ENCODE data around the gene ATP8B4.

ATP8B4 gene

DNA sequence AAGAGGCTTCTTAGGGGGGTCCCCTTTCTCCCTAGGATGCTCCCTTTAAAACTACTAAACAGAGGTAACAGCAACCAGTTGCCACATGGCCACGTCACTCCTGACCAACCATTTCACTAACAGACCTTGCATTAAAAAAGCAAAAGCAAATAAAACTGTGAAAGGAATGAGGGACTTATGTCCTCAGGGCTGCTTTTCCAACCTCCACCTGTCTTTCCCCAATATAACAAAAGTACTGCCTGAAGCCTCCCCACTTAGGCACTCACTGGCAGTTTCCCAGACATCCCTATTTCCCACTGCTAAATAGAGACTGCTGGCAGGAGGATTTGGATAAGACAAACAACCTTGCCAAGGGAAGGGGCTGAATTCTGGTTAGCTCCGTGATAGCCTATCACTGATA, 130.3 kb downstream of the ATP8B4 start:
- TF ChIP-seq POLR2A (IDR thresholded peaks at IDR 0.05; ENCODE audit: extremely low read depth, insufficient read length) = no peak
- DNase-seq (ENCODE audit: low read depth) = no peak
- no peak overlapping the region for H3K4me3 ChIP-seq (ENCODE audit: low read depth, low read length)

DNA sequence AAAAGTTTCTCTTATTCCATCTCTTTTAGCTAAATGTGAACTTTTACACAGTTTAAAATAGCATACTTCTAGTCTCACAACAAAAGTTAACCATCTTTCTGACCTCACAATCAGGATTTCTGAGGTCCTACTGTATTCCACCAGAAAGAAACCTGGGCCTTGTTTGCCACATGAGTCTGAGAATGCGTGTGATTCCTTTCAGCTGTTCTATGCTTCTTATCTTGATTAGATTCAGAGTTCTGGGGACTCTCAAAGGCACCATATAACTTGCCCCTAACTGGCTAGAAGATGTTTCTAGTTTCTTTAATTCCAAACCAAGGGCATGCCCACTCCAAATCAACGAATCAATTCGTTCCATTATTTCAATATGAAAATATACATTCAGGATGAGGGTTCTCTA, 131.1 kb downstream of the ATP8B4 start:
- DNase-seq (ENCODE audit: low read depth) = no peak
- TF ChIP-seq, protein P1, sequence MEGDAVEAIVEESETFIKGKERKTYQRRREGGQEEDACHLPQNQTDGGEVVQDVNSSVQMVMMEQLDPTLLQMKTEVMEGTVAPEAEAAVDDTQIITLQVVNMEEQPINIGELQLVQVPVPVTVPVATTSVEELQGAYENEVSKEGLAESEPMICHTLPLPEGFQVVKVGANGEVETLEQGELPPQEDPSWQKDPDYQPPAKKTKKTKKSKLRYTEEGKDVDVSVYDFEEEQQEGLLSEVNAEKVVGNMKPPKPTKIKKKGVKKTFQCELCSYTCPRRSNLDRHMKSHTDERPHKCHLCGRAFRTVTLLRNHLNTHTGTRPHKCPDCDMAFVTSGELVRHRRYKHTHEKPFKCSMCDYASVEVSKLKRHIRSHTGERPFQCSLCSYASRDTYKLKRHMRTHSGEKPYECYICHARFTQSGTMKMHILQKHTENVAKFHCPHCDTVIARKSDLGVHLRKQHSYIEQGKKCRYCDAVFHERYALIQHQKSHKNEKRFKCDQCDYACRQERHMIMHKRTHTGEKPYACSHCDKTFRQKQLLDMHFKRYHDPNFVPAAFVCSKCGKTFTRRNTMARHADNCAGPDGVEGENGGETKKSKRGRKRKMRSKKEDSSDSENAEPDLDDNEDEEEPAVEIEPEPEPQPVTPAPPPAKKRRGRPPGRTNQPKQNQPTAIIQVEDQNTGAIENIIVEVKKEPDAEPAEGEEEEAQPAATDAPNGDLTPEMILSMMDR (IDR thresholded peaks at IDR 0.05; ENCODE audit: low read depth, low read length) = no peak
- TF ChIP-seq, protein P2, sequence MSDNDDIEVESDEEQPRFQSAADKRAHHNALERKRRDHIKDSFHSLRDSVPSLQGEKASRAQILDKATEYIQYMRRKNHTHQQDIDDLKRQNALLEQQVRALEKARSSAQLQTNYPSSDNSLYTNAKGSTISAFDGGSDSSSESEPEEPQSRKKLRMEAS (IDR thresholded peaks at IDR 0.05; ENCODE audit: low read depth, low read length) = no peak
- no peak for TF ChIP-seq POLR2A (IDR thresholded peaks at IDR 0.05; ENCODE audit: extremely low read depth, insufficient read length)
- TF ChIP-seq MYC (IDR thresholded peaks at IDR 0.05; ENCODE audit: low read depth, low read length) = no peak
- no peak overlapping the region for H3K4me3 ChIP-seq (ENCODE audit: low read depth, low read length)

DNA sequence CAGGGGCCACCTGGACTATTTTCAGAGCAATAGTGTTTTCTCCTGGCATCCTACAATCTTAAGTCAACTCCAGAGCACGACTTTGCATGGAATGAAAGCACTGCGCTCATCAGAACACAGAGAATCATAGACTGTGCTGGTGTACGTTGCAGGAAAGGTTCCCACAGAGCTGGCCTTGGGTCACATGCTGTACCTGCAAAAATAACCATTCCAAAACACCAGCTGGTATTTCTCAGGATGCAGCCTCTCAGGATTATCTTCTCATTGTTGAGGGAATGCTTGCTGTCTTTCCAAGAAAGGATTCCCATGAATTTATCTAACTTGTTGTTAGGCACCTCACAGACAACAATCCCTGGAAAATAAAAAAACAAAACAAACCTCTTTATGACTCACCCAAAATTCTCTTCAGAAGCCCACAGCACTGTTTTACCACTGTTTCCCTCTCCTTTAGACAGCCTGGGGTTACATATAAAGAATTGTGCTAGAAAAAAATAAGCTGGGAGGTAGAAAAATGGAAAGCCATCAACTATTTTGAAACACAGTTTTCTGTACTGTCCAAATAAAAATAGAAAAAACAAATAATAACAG, 131.7 kb downstream of the ATP8B4 start:
- no peak for DNase-seq (ENCODE audit: low read depth)
- H3K4me3 ChIP-seq (ENCODE audit: low read depth, low read length) = no peak overlapping the region
- TF ChIP-seq POLR2A (IDR thresholded peaks at IDR 0.05; ENCODE audit: extremely low read depth, insufficient read length) (no peak), MYC (IDR thresholded peaks at IDR 0.05; ENCODE audit: low read depth, low read length) (no peak)
- TF ChIP-seq, protein P2 (IDR thresholded peaks at IDR 0.05; ENCODE audit: low read depth, low read length) = no peak
- TF ChIP-seq, protein P1 (IDR thresholded peaks at IDR 0.05; ENCODE audit: low read depth, low read length) = no peak

DNA sequence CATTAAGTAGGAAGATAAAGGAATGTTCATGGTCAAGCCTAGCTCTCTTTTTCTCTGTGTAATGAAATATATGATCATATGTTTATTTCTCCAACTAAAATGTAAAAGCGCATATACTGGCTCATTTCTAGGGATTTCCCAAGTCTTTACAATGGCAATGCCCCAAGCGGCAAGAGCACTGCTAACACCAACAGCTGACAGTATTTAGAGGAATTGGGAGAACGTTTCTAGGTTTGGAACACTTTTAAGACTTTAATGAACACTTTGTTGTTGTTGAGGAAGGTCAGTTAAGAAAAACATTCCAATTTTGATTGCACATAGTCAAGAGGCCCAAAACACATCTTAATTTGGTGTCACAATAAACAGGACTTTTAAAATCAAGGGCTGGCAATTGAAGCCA, 132.7 kb downstream of the ATP8B4 start:
- TF ChIP-seq POLR2A (IDR thresholded peaks at IDR 0.05; ENCODE audit: extremely low read depth, insufficient read length) = no peak
- TF ChIP-seq, protein P2 (IDR thresholded peaks at IDR 0.05; ENCODE audit: low read depth, low read length) = no peak
- TF ChIP-seq, protein P1 (IDR thresholded peaks at IDR 0.05; ENCODE audit: low read depth, low read length) = no peak
- no peak for TF ChIP-seq MYC (IDR thresholded peaks at IDR 0.05; ENCODE audit: low read depth, low read length)
- no peak overlapping the region for H3K4me3 ChIP-seq (ENCODE audit: low read depth, low read length)

DNA sequence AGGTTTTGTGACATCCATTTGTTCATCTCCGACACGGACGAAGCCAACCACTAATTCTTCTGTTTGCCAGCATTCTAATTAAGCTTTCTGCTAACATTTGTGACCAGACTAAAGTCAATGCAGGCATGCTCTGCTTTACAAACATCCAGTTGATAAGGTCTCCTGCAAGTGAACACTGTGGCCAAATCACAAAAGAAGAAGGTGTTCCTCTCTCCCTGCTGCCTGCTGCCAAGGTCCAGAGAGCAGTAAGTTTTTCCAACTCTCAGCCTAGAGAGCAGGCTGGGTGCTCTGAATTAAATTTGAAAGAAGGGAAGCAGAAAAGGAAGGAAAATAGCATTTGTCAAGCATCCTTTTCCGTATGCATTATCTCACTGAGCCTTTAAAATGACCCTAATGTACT, 133.6 kb downstream of the ATP8B4 start:
- TF ChIP-seq, protein P2 (IDR thresholded peaks at IDR 0.05; ENCODE audit: low read depth, low read length) = no peak
- no peak for TF ChIP-seq POLR2A (IDR thresholded peaks at IDR 0.05; ENCODE audit: extremely low read depth, insufficient read length)
- TF ChIP-seq MYC (IDR thresholded peaks at IDR 0.05; ENCODE audit: low read depth, low read length) = no peak
- TF ChIP-seq, protein P1 (IDR thresholded peaks at IDR 0.05; ENCODE audit: low read depth, low read length) = no peak
- H3K4me3 ChIP-seq (ENCODE audit: low read depth, low read length) = no peak overlapping the region
- no peak for DNase-seq (ENCODE audit: low read depth)

More for the DNA sequence above, 132.7 kb downstream of the ATP8B4 start:
- no peak for DNase-seq (ENCODE audit: low read depth)

DNA sequence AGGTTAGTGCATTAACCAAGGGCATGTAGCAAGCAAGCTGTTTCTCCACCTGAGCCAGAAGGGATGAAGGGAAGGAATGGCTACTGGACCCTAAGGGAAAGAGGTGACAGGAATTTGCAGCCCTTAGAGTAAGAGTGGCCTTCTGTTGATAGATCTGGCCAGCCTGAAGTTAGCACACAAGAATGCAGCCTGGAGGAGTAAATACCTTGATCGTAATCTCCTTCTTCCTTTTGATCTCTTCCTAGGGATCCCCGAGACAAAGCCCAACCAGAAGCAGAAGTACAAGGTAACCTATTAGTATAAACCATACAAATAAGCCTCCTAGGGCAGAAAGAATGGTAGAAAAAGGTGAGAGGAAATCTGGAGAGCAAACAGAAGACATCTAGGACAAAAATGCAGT, 134.6 kb downstream of the ATP8B4 start:
- TF ChIP-seq, protein P2 (IDR thresholded peaks at IDR 0.05; ENCODE audit: low read depth, low read length) = no peak
- TF ChIP-seq, protein P1 (IDR thresholded peaks at IDR 0.05; ENCODE audit: low read depth, low read length) = no peak
- TF ChIP-seq POLR2A (IDR thresholded peaks at IDR 0.05; ENCODE audit: extremely low read depth, insufficient read length) (no peak), MYC (IDR thresholded peaks at IDR 0.05; ENCODE audit: low read depth, low read length) (no peak)
- DNase-seq (ENCODE audit: low read depth) = no peak
- H3K4me3 ChIP-seq (ENCODE audit: low read depth, low read length) = no peak overlapping the region

Measured in NB4 (cell line).